GM21619 (cell line): ENCODE data around the gene CCDC89.
A peak's percentile ranks its signal among the peaks of the same experiment; 100 is the strongest.
"Not testable (repeated sequence)": the region's sequence is repeated elsewhere in the genome, so short reads cannot be mapped to it uniquely, and the experiment has no call there.

Experiments used
- ATAC-seq: cut with Tn5 transposase; IDR thresholded peaks from one replicate; pipeline ENCODE4 v1.9.1; 2021; ENCODE audit not compliant: unreplicated experiment

The CCDC89 gene

DNA sequence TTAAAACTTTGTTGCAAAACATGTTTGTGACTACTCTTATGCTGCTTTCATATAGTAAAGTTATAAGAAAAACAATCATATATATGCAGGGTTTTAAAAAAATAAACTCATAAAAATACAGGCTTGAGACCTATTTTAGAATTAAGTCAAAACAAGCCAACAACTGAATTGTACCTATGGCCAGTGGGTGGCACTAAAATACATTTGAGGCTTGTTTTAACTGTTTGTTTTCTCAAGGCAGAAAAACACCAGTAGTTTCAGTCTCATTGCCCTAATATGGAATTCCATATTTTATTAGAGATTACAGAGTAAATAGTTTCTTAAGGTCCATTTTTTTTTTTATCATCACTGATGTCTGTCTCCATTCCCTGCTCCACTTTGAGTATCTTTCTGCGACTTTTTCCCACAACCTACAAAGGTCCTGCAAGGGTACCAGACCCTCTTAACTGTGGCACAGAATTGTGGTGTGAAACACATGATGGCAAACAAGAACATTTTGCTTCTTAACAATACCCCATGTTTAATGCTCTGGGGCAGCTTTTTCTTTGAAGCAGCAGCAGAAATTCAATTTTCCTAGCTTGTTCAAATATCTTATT is 8.5 kb upstream of the CCDC89 start:
- peak; percentile 50 for ATAC-seq

DNA sequence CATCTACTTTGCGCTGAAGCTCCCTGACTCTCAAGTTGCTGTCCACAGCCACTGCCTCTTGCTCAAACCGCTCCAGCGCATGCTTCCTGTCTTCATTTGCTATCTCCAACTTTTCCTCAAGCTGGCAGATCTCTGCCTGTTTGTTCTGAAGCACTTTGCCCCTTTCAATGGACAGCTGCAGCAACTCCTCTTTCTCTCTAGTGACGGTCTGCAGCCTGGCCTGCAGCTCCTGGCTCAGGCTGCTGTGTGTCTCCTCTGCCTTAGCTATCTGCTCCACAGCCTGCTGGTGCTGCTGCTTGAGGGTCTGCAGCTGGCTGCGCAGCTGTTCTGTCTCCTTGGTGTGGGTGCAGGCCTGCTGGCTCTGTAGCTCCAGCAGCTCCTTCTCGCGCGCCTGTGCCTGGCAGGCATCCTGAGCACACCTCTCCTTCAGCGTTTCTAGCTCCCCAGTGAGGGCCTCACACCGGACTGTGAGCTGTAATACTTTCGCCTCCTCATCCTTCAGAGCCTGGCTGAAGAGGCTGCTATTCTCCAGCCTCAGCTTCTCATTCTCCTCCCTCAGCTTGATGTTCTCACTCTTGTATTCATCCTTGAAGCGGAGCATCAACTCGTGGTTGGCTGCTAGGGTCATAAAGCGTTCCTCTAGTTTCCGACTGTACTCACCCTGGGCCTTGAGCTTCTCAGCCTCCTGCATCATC is 723 bp downstream of the CCDC89 start:
- ATAC-seq = no peak

DNA sequence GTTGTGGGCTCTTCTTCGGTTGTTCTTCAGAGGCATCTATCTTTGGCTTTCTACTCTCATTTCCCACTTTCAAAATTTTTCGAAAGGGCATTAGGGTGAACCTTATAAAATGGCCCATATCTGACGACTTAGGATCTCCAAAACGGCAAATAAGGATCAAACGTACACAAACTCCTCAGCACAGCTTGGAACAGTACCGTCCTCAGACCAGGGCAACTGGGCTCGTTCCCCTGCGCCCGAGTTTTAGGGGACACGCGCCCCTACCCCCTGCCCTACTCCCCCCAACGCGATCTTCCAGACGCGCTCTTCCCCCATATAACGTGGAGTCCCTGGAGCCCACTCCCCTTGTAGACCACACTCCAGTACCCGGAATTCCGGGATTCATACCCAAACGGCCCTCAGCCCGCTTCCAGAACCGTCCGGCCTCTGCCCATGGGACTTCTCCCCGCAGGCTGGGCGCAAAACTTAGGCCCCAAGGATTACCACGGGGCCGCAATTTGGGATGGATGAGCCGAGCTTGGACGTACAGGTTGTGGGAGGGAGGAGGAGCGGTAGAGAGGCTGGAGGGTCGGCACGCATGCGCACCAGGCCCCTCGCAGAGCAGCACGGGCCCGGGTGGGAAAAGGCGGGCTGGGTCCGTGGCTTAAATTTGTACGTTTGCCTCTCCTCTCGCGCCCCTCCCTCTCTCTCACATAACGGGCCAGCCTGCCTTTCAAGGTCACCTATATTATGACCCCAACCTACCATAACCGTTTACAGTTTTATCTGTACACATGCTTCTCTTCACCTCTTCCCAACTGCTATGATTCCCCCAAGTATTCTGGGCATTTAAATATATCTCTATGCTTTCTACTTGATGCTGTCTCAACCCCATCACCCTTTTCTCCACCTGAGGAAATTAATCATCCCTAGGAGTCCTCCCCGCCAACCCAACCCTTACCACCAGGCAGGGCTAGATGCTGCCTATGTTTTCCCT is 3.4 kb downstream of the CCDC89 start:
- peak; percentile 82 for ATAC-seq

DNA sequence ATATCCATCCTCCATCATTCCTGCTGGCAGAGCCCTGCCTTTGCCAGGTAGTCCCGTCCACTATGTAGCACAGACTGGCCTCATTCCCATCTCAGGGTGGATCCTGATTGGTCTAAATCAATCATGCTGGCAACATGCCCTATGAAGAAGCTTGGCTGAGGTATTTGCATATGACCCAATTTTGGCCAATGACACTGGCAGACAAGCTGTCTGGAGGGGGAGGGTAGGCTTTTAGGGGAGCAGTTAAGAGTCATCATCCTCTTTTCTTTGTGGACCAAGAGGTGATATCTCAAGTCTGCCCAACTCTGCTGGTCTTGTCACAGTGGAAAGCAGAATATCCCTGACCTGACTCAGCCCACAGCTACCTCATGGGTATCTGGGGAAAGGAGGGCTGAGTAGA is 5.1 kb downstream of the CCDC89 start:
- ATAC-seq = no peak

DNA sequence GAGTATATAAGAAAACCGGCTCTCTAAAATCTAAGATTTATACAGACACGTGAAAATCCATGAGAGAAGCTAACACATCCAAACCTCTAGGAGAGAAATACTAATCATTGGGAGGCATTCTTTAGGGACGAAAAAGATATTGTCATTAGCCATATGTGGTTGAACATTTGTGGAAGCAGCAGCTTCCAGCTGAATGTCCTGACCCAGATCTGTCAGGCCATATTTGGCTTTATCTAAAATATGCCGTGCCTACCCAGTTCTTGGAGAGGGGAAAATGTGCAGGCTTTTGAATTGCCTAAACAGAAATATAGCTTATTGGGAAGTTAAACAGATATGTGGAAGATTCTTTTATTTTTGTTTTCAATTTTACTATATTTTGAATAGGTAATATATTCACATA is 6.4 kb downstream of the CCDC89 start:
- no peak for ATAC-seq

DNA sequence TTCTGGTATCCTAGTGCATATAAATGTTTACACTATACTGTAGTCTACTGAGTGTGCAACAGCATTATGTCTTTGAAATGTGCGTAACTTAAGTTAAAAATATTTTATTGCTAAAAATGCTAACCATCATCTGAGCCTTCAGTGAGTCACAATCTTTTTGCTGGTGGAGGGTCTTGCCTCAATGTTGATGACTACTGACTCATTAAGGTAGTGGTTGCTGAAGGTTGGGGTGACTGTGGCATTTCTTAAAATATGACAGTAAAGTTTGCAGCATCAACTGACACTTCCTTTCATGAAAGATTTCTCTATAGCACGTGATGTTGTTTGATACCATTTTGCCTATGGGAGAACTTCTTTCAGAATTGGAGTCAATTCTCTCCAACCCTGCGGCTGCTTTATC is 12.6 kb downstream of the CCDC89 start:
- ATAC-seq = no peak

DNA sequence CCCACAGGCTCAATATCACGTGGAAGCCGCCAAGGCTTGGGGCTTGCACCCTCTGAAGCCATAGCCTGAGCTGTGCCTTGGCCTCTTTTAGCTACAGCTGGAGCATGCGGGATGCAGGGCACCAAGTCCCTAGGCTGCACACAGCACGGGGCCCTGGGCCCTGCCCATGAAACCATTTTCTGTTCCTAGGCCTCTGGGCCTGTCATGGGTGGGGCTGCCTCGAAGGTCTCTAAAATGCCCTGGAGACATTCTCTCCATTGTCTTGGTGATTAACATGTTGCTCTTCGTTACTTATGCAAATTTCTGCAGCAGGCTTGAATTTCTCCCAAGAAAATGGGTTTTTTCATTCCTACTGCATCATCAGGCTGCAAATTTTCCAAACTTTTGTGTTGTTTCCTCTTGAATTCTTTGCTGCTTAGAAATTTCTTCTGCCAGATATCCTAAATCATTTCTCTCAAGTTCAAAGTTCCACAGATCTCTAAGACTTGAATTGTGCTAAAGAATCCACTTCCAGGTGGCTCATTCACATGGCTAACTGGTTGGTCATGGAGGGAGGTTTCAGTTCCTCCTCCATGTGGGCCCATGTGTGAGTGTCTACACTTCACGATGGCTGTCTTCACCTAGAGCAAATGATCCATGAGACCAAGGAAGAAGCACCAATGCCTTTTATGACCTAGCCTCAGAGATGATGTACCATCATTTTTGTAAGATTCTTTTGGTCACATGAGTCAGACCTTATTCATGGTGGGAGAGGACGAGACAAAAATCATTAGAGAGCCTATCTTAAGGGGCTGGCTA is 13.7 kb downstream of the CCDC89 start:
- no peak for ATAC-seq

DNA sequence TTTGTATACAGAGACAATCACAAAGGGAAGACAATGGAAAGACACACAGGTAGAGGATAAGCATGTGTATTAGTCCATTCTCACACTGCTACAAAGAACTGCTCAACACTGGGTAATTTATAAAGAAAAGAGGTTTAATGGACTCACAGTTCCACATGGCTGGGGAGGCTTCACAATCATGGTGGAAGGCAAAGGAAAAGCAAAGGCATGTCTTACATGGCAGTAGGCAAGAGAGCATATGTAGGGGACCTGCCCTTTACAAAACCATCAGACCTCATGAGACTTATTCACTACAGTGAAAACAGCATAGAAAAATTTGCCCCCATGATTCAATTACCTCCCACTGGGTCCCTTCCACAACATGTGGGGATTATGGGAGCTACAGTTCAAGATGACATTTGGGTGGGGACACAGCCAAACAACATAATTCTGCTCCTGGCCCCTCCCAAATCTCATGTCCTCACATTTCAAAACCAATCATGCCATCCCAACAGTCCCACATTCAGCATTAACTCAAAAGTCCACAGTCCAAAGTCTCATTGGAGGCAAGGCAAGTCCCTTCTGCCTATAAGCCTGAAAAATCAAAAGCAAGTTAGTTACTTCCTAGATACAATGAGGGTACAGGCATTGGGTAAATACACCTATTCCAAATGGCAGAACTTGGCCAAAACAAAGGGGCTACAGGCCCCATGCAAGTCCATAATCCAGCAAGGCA is 14.9 kb downstream of the CCDC89 start:
- not testable (repeated sequence) for ATAC-seq

DNA sequence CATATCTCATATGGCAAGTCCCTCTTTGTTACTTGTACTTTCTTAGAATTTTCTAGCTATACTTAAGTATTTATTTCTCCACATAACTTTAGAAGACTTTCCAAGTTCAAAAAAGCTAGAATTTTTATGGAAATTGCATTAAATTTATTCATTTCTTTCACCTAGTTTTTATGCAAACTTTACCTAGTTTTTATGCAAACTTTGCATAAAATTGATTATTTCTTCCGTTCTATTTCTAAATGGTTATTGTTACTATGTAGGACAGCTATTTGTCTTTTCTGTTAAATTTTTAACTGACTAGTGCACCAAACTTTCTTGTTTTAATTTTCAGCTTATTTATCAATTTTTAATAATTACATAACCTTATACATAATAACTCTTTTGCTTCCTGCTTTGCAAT is 17.8 kb downstream of the CCDC89 start:
- no peak for ATAC-seq

DNA sequence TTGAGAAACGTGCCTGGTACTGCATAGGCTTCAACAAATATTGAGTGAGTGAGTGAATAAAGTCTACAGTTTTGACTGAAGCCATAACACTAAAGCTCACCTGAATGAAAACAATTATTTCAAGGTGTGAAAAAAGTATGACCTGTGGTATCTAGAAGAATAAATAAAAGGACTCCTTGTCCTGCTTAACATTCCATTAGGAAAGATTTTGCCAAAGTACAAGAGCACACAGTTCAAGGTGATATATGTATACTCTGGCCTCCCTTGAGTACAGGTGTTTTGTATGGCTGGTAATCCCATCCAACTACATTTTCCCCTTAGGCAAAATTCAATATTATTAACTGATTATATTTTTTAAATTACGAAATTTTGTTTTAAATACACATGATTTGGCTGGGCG is 19.3 kb downstream of the CCDC89 start:
- no peak for ATAC-seq

DNA sequence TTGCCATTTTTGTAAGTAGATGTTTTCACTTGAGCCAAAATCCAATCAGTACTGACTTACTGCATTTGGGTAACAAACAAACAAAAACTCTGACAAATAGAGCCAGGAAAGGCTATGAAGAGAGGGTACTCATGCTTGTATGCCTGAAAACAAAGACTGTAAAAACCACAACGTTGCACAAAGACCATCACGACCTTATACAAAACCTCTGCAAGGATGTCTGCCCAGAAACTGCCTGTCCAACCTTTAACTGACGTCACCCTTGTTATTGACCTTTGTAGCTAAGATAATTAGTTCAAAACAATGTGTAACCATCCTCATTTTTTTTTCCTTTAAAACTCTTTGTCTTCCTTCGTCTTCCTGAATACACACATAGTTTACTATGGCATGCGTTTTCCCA is 20.3 kb downstream of the CCDC89 start:
- no peak for ATAC-seq

DNA sequence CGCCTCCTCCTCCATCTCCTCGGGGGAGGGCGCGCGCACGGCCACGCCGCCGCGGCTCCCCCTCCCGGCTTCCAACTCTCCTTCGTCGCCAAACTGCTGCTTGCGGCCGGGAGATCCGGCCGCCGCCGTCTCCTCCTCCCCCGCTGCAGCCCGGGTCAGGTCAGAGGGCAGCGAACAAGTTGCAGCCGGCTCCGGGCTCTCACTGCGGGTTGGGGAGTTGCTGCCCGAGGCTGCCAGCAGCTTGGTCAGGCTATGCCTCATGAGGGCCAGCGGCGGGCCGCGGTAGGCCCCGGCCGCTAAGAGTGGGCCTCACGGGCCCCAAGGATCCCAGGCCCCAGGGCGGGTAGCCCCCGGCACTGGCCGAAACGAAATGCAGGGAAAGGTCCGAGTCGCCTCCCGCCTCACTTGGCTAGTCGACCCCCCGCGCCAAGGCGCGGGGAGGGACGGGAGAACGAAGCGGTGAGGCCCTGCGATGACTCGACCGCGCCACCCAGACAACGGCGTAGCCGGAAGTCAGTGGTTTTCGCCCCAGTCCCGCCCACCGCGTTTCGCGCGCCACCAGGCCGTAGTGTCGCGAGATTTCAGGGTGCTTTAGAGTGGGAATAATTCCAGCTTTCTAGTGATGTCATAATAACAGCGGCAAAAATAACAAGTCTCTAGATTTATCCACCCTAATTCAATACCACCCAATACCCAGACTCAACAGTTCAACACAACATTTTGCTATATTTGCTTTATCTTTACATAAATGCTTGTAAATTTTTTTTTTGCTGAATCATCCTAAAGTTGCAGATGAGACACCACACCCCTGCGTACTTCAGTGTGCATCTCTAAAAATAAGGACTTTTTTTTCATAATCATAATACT is 21.1 kb downstream of the CCDC89 start, which contains the start of gene CREBZF:
TSS of gene CREBZF (minus strand) at position 515 of the 867 bp plus-strand sequence. CDS start at position 261, 254 bp downstream.
- peak; percentile 90 for ATAC-seq

DNA sequence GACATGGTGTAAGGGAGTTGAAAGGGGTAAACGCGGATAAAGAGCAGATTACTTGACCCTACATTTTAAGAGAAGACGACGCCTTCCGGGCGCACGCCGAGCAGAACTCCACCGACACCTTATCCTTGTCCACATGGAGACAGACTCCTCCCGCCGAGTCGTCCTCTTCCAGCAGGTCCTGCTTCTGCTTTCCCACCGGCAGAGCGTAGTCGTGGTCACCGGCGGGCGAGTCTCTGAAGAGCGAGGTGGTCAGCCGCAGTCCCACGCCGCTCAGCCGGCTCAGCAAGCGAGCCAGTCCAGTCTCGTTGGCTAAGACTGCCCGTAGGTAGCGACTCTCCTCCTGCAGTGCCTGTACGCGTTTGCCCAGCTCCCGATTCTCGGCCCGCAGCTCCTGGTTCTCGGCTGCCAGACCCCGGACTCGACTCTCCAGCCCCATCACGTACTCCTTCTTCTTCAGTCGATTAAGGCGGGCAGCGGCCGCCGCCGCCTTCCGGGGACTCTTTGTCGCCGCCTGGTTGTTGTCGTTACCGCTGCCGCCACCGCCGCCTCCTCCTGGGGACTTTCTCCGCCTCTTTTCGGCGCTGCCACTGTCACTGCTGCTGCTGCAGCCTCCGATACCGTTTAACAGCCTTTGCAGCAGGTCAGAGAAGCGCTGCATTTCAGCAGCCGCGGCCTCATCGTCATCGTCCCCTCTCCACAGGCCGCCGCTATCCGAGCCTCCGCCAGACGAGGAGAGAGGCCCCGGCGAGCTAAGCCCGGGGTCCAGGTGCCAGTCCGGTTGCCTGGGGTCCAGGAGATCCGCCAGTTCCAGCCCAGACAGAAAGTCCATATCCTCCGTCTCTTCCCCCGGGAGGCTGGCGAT is 22.0 kb downstream of the CCDC89 start:
- peak; percentile 64 for ATAC-seq

DNA sequence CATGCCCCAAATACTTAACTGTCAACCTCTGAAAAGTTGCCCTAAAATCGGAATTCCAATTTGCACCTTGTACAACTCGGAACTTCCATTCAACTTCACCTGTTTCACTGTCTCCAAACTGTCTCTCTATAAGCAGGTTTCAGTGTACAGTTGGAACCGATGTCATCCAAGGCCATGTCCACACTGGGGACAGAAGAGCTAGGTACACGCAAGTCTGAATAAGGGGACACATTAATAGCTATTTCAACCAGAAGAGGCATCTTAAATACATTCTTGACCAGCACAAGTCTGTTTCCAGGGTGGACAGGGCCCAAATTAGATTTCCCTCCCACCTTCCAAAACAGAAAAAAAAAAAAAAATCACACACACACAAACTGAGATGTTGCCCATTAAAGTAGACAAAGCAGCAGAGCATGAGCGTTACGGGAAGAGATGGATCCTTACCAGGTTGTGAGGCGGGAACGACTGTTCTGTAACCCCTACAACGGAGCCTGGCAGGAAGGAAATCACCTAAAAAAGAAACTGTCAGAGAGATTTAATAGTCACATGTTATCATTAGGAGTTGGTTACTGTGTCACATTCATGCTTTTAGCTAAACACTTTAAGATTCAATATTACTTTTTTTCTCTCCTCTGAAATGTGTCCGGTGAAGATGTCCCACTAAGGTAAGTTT is 22.8 kb downstream of the CCDC89 start:
- no peak for ATAC-seq

DNA sequence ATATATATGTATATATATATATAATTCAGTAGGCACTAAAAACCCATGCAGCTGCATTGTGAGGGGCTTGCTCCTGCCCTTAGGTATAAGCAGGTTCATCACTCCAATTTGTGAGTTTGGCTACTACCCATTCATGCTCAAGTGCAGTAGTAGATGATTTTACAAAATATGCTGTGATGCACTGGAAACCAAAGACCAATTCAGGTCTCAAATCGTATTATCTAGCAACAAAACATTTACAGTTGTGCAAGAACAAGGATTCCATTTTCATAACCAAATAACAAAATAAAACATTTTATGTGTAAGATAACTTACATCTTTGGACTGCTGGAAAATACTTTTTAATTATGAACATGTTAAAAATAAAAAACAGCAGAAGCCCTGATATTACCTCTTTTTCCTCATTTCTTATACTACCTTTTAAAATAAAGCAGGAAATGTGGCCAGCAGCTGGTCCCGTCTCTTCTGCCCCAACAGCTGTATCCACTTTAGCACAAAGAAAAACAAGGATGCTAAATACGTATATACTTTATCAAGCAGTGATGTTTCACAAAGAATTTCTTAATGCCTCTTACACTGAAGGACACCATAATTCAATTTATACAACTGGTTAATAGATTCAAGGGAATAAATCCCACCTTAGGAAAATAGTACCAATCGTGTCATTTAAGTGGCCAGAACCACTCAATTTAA is 23.9 kb downstream of the CCDC89 start:
- ATAC-seq = no peak

DNA sequence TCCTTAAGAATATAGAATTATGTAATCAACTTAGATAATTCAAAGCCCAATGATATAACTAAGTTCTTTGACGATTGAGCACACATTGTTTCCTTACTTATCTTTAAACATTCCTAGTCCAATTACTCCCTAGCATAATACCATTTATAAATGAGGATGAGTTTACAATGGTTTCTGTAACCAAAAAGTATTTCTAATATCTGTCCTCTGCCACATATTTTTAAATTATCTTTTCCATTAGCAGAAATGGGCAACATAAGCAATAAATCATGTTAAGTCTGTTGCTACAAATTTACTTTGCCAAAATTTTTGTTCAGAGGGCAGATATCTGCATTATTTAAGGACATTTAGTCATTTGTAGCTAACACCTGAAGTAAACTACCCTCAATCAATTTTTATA is 27.8 kb downstream of the CCDC89 start:
- ATAC-seq = no peak

DNA sequence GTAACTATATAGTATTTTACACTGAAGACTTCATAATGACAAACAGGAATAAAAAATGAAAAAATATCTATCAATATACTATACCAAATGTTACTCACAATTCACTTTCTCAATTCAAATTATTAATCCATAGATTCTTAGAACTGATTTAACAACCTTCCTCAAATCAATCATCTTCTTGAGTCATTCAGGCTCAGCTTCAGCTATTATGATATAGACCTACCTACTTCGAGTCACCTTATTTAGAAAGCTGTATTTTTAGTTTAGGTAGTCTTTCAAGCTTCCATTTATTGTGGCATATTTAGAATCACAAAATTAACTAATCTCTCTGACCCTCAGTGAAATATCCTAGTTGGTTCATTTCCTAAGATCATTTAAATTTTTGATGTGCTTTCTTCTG is 29.2 kb downstream of the CCDC89 start:
- ATAC-seq = no peak
